Skeletal muscle satellite cell (primary cell): ENCODE results near the gene KLF13.
A peak's percentile ranks its signal among the peaks of the same experiment; 100 is the strongest.

ENCODE experiments used
- H3K27me3 ChIP-seq: 2 replicates; pipeline ENCODE4 v1.7.0; 2013; ENCODE audit warnings: low read length; ENCODE audit not compliant: control insufficient read depth, insufficient read depth
- H3K36me3 ChIP-seq: 2 replicates; pipeline ENCODE4 v1.7.0; 2013; ENCODE audit warnings: mild to moderate bottlenecking, control low read depth, low read length; ENCODE audit not compliant: insufficient read depth
- H3K4me1 ChIP-seq: 2 replicates; pipeline ENCODE4 v1.7.0; 2013; ENCODE audit warnings: low read length; ENCODE audit not compliant: control insufficient read depth, insufficient read depth
- H3K4me2 ChIP-seq: 2 replicates; pipeline ENCODE4 v1.7.0; 2013; ENCODE audit warnings: mild to moderate bottlenecking, low read length
- H3K4me3 ChIP-seq: 2 replicates; pipeline ENCODE4 v1.7.0; 2013; ENCODE audit warnings: low read length
- H3K9ac ChIP-seq: 2 replicates; pipeline ENCODE4 v1.7.0; 2013; ENCODE audit warnings: mild to moderate bottlenecking, low read depth, low read length, moderate library complexity
- H3K9me3 ChIP-seq: replicated peaks from 2 replicates; pipeline ENCODE4 v1.7.0; 2013; ENCODE audit warnings: mild to moderate bottlenecking, control low read depth, low read length

Gene KLF13

DNA sequence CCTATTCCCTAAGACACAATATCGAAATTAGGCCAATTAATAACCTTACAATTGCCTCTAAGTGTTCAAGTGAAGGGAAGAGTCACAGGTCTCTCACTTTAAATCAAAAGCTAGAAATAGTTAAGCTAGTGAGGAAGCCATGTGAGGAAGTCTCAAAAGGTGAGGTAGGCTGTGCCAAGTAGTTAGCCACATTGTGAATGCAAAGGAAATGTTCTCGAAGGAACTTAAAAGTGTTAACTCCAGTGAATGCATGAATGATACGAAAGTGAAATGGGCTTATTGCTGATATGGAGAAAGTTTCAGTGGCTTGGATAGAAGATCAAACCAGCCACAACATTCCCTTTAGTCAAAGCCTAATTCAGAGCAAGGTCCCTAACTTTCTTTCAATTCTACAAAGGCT lies 59.1 kb downstream of the KLF13 start:
- Histone ChIP-seq H3K4me1 (peaks cover 17% of the 10 kb centered on the region), H3K4me2 (no peak overlapping the region)

DNA sequence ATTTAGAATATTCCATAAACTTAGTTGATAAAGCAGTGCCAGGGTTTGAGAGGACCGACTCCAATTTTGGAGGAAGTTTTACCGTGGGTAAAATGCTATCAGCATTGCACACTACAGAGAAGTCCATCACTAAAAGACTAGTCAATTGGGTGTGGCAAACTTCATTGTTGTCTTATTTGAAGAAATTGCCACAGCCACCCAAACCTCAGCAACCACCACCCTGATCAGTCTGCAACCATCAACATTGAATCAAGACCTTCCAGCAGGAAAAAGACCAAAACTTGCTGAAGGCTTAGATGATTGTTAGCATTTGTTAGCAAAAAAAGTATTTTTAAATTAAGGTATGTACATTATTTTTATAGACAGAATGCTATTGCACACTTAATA lies 60.5 kb downstream of the KLF13 start:
- H3K27me3 ChIP-seq = peaks cover 12% of the 10 kb centered on the region
- H3K9me3 ChIP-seq = no peaks in the 10 kb centered on the region
- no peak overlapping the region for H3K4me2 ChIP-seq
- H3K4me3 ChIP-seq = no peak overlapping the region
- H3K9ac ChIP-seq = no peak overlapping the region
- no peaks in the 10 kb centered on the region for H3K36me3 ChIP-seq
- peaks cover 22% of the 10 kb centered on the region for H3K4me1 ChIP-seq

More for the DNA sequence above, 59.1 kb downstream of the KLF13 start:
- H3K9ac ChIP-seq = no peak overlapping the region
- no peaks in the 10 kb centered on the region for H3K9me3 ChIP-seq
- peaks cover 12% of the 10 kb centered on the region for H3K27me3 ChIP-seq
- H3K4me3 ChIP-seq = no peak overlapping the region
- H3K36me3 ChIP-seq = peaks cover 3% of the 10 kb centered on the region

- Histone ChIP-seq H3K27me3 (peaks cover 12% of the 10 kb centered on the region), H3K4me3 (no peak overlapping the region), H3K9ac (peak overlapping the region; percentile 33), H3K36me3 (no peaks in the 10 kb centered on the region), H3K4me2 (peak overlapping the region; percentile 57), H3K4me1 (peaks cover 26% of the 10 kb centered on the region), H3K9me3 (no peaks in the 10 kb centered on the region)
Measured at GRCh38 chr15:31387479-31388118, 61.0 kb downstream of the KLF13 start.

DNA sequence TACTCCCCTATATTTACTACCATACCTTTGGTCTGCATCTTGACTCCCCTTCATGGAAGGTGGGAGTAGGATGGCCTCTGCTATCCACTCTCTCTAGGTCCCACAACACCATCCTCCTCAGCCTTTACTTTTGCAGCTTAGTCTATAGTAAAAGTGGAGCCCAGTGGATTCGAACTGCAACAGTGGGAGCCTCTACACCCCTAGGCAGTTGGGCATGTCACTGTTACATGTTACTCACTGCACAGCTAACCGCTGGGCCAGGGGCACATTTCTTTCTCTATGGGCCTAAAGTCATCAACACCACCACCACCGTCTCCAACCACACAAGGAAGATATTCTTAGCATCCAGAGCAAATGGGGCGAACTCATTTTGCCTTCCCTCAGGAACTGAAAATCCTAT lies 62.9 kb downstream of the KLF13 start:
- H3K9me3 ChIP-seq = no peaks in the 10 kb centered on the region
- no peaks in the 10 kb centered on the region for H3K36me3 ChIP-seq
- no peak overlapping the region for H3K4me2 ChIP-seq
- no peak overlapping the region for H3K9ac ChIP-seq
- peaks cover 26% of the 10 kb centered on the region for H3K4me1 ChIP-seq
- H3K4me3 ChIP-seq = no peak overlapping the region
- peaks cover 13% of the 10 kb centered on the region for H3K27me3 ChIP-seq

GRCh38 chr15:31390029-31390428 lies 63.4 kb downstream of the KLF13 start:
- Histone ChIP-seq H3K4me2 (no peak overlapping the region), H3K4me1 (peaks cover 26% of the 10 kb centered on the region), H3K4me3 (no peak overlapping the region), H3K9me3 (no peaks in the 10 kb centered on the region), H3K27me3 (peaks cover 8% of the 10 kb centered on the region), H3K9ac (no peak overlapping the region), H3K36me3 (no peaks in the 10 kb centered on the region)

GRCh38 chr15:31390777-31391486 lies 64.3 kb downstream of the KLF13 start:
- Histone ChIP-seq H3K9me3 (no peaks in the 10 kb centered on the region), H3K27me3 (peaks cover 8% of the 10 kb centered on the region), H3K4me3 (no peak overlapping the region), H3K4me1 (peaks cover 26% of the 10 kb centered on the region), H3K36me3 (no peaks in the 10 kb centered on the region), H3K9ac (no peak overlapping the region), H3K4me2 (no peak overlapping the region)

- peak overlapping the region; percentile 81 for H3K4me3 ChIP-seq
- H3K9ac ChIP-seq = peak overlapping the region; percentile 77
- peak overlapping the region; percentile 100 for H3K4me2 ChIP-seq
- H3K27me3 ChIP-seq = peaks cover 8% of the 10 kb centered on the region
- peaks cover 31% of the 10 kb centered on the region for H3K4me1 ChIP-seq
- H3K36me3 ChIP-seq = no peaks in the 10 kb centered on the region
- H3K9me3 ChIP-seq = no peaks in the 10 kb centered on the region
Measured at GRCh38 chr15:31391687-31392671, 65.3 kb downstream of the KLF13 start.

DNA sequence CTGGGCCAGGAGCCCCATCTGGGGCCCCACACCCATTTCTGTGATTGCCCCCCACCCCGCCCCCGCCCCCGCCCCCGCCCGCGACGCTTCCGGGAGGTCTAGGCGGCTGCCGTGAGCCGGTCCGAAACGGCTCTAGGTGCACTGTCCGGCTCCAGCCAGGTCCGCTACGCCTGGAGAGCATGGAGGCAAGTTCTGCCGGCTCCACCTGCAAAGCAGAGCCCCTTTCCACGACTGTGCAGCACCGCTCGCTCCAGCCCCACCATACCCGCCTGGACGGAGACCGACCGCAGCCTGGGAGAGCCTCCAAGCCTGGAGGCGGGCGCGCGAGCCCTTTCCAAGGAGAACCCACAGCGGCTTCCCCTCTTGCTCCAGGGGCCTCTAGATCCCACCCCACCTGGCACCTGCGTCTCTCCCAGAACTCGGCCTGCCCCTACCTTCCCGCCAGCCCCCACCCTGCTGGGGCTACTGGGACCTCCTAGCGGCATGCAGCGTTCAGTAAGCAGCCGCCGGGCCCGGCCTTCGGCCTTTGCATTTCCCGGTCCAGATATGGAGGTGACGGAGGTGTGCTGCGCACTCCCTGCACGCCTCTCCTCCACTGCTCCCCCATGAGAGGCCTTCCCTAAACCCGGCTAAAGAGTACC lies 66.2 kb downstream of the KLF13 start:
- Histone ChIP-seq H3K9ac (no peak overlapping the region), H3K4me2 (peak overlapping the region; percentile 100), H3K9me3 (no peaks in the 10 kb centered on the region), H3K4me1 (peaks cover 30% of the 10 kb centered on the region), H3K4me3 (peak overlapping the region; percentile 81), H3K36me3 (no peaks in the 10 kb centered on the region), H3K27me3 (peaks cover 8% of the 10 kb centered on the region)

DNA sequence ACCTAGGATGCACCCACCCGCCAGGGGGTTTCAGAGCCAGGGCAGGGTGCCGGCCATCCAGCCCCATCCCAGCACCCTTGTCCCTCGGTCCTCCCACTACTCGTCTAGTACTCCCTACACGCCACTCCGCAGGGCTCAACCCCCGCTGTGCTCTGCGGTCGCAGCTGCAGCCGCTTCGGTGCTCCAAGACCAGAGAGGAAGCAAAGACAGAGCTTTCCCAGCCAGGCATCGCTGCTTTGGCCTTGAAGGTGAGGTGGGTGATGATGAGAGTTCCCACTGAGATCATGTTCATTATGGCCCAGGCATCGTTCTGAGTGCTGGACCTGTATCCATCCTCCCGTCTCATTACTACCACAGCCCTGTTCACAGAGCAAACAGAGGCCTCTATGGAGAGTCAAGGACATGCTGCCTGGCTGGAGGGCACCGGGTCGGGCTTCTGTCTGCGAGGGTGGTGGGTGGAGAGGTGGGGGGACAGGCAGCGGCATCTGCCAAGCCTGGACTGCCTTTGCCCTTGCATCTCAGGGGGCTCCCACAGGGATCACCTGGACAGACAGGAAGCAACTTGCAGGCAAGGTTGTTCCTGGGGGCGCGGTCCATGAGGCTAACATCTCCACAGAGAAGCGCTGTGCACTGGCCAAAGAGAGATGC lies 66.9 kb downstream of the KLF13 start:
- peaks cover 8% of the 10 kb centered on the region for H3K27me3 ChIP-seq
- no peaks in the 10 kb centered on the region for H3K36me3 ChIP-seq
- no peak overlapping the region for H3K9ac ChIP-seq
- no peak overlapping the region for H3K4me3 ChIP-seq
- no peak overlapping the region for H3K4me2 ChIP-seq
- no peaks in the 10 kb centered on the region for H3K9me3 ChIP-seq
- H3K4me1 ChIP-seq = peaks cover 32% of the 10 kb centered on the region

DNA sequence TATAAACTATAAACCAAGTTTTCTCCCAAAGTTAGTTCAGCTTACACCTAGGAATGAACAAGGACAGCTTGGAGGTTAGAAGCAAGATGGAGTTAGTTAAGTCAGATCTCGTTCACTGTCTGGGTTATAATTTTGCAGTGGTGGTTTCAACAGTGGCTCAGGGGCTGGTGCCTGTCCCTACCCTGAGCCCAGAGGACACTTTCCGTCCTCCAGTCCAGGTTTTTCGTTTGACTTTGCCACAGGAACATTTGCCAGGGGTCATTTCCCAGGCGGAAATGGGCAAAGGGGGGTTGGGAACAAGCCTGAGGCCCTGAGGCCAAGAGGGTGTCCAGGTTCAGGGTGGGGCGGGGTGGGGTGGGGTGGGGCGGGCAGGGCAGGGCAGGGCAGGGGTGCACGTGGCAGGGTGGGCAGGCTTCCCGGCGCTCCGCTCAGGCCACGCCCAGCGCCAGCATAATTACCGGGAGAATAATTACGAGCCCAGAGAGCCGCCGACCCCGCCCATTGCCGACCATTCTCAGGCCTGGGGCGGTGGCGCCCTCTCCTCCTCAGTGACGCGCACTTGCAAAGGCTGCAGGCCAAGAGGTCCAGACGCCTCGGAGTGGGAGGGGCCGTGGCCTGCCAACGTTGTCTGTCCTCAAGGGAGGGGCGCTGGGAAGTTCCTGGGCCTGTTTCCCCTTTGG lies 70.4 kb downstream of the KLF13 start:
- H3K4me2 ChIP-seq = peak overlapping the region; percentile 65
- peak overlapping the region; percentile 40 for H3K4me3 ChIP-seq
- H3K27me3 ChIP-seq = peaks cover 3% of the 10 kb centered on the region
- H3K36me3 ChIP-seq = no peaks in the 10 kb centered on the region
- no peaks in the 10 kb centered on the region for H3K9me3 ChIP-seq
- H3K9ac ChIP-seq = no peak overlapping the region
- H3K4me1 ChIP-seq = peaks cover 33% of the 10 kb centered on the region
